RWPE2 (cell line): ENCODE measurements around the gene SCLY.

Experiments
- ATAC-seq: fragments of 200-7000 bp; cut with Tn5 transposase; 3 replicates; pipeline ENCODE4 v1.9.1; 2021; ENCODE audit warnings: low read depth
- DNase-seq: peaks from one replicate; pipeline ENCODE4 v3.0.0-alpha.2; 2020; ENCODE audit warnings: low spot score
- H3K27ac ChIP-seq: fragments of 450-650 bp; 2 replicates; pipeline ENCODE4 v1.5.1; 2017; ENCODE audit warnings: mild to moderate bottlenecking; ENCODE audit not compliant: poor library complexity, severe bottlenecking
- H3K27me3 ChIP-seq: fragments of 250-450 bp; sonication (Bioruptor Pico); 2 replicates; pipeline ENCODE4 v1.5.1; 2021; ENCODE audit warnings: mild to moderate bottlenecking, moderate library complexity; ENCODE audit not compliant: insufficient read depth, poor library complexity, severe bottlenecking
- H3K36me3 ChIP-seq: fragments of 250-450 bp; sonication (Bioruptor Pico); 2 replicates; pipeline ENCODE4 v1.5.1; 2020; ENCODE audit warnings: low read depth, mild to moderate bottlenecking, moderate library complexity
- H3K4me1 ChIP-seq: fragments of 250-450 bp; sonication (Bioruptor Pico); 2 replicates; pipeline ENCODE4 v1.5.1; 2021; ENCODE audit warnings: mild to moderate bottlenecking, moderate library complexity; ENCODE audit not compliant: insufficient read depth, poor library complexity, severe bottlenecking
- H3K4me3 ChIP-seq: fragments of 250-450 bp; sonication (Bioruptor Pico); 2 replicates; pipeline ENCODE4 v1.5.1; 2021; ENCODE audit warnings: mild to moderate bottlenecking, moderate library complexity; ENCODE audit not compliant: severe bottlenecking
- H3K9me3 ChIP-seq: fragments of 250-450 bp; sonication (Bioruptor Pico); 2 replicates; pipeline ENCODE4 v1.5.1; 2021; ENCODE audit warnings: mild to moderate bottlenecking, moderate library complexity; ENCODE audit not compliant: severe bottlenecking
- TF ChIP-seq, protein P1 (sequence below): fragments of 450-650 bp; IDR thresholded peaks from one replicate; pipeline ENCODE4 v1.5.1; 2017; ENCODE audit warnings: mild to moderate bottlenecking, moderate library complexity; ENCODE audit not compliant: poor library complexity, severe bottlenecking

SCLY gene

DNA sequence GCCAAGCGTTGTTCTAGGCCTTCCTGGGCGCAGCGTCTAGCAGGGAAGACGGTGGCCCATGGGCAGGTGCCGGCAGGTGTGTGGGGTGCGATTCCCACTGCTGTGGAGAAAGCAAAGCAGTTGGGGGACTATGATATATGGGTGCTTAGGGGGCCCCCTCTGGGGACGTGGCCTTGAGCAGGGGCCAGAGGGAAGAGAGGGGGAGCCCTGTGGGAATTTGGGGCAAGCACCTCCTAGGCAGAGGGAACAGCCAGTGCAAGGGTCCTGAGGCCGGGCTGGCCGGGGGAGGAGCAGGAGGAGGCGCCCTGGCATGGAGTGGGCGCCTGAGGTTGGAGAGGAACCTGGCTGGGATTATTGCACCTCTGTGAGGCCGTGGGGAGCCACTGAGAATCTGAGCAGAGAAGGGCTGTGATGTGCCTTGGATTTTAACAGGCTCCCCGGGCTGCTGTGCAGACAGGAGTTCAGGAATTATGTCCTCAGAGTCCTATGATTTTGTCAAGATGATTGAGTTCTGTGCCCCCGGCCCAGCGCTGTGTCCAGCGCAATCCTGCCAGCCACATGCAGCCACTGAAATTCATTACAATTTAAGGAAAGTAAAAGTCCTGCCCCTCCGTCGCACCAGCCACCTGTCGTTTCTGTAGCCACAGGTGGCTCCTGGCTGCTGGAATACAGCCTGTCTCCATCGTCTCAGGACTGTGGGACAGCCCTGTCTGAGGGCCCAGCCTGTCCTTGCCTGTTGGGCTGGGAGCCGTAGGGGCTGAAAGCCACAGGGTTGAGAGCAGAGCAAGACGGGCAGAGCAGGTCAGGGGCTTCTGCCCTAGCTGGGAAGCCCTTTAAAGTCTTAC, 68.6 kb downstream of the SCLY start:
- Histone ChIP-seq H3K27ac (no peak overlapping the region), H3K4me3 (no peak overlapping the region), H3K27me3 (no peaks in the 10 kb centered on the region), H3K9me3 (no peaks in the 10 kb centered on the region), H3K36me3 (no peaks in the 10 kb centered on the region), H3K4me1 (no peaks in the 10 kb centered on the region)
- ATAC-seq (no peak), DNase-seq (no peak)
- TF ChIP-seq, protein P1, sequence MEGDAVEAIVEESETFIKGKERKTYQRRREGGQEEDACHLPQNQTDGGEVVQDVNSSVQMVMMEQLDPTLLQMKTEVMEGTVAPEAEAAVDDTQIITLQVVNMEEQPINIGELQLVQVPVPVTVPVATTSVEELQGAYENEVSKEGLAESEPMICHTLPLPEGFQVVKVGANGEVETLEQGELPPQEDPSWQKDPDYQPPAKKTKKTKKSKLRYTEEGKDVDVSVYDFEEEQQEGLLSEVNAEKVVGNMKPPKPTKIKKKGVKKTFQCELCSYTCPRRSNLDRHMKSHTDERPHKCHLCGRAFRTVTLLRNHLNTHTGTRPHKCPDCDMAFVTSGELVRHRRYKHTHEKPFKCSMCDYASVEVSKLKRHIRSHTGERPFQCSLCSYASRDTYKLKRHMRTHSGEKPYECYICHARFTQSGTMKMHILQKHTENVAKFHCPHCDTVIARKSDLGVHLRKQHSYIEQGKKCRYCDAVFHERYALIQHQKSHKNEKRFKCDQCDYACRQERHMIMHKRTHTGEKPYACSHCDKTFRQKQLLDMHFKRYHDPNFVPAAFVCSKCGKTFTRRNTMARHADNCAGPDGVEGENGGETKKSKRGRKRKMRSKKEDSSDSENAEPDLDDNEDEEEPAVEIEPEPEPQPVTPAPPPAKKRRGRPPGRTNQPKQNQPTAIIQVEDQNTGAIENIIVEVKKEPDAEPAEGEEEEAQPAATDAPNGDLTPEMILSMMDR = no peak

DNA sequence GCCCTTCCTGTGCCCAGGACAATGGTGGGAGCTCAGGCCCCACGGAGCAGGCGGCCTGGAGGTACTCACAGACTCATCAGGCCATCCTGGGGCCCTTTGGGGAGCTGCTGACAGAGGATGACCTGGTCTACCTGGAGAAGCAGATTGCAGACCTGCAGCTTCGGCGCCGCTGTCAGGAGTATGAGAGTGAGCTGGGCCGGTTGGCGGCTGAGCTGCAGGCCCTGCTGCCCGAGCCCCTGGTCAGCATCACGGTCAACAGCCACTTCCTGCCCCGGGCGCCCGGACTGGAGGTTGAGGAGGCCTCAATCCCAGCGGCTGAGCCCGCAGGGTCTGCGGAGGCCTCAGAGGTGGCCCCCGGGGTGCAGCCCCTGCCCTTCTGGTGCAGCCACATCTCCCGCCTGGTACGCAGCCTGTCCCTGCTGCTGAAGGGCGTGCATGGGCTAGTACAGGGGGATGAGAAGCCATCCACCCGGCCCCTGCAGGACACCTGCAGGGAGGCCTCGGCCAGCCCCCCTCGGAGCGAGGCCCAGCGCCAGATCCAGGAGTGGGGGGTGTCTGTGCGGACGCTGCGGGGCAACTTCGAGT, 69.4 kb downstream of the SCLY start:
- no peaks in the 10 kb centered on the region for H3K9me3 ChIP-seq
- no peak for DNase-seq
- H3K27ac ChIP-seq = no peak overlapping the region
- no peak overlapping the region for H3K4me3 ChIP-seq
- H3K27me3 ChIP-seq = no peaks in the 10 kb centered on the region
- H3K4me1 ChIP-seq = no peaks in the 10 kb centered on the region
- no peak for ATAC-seq
- H3K36me3 ChIP-seq = no peaks in the 10 kb centered on the region
- TF ChIP-seq, protein P1 = no peak

DNA sequence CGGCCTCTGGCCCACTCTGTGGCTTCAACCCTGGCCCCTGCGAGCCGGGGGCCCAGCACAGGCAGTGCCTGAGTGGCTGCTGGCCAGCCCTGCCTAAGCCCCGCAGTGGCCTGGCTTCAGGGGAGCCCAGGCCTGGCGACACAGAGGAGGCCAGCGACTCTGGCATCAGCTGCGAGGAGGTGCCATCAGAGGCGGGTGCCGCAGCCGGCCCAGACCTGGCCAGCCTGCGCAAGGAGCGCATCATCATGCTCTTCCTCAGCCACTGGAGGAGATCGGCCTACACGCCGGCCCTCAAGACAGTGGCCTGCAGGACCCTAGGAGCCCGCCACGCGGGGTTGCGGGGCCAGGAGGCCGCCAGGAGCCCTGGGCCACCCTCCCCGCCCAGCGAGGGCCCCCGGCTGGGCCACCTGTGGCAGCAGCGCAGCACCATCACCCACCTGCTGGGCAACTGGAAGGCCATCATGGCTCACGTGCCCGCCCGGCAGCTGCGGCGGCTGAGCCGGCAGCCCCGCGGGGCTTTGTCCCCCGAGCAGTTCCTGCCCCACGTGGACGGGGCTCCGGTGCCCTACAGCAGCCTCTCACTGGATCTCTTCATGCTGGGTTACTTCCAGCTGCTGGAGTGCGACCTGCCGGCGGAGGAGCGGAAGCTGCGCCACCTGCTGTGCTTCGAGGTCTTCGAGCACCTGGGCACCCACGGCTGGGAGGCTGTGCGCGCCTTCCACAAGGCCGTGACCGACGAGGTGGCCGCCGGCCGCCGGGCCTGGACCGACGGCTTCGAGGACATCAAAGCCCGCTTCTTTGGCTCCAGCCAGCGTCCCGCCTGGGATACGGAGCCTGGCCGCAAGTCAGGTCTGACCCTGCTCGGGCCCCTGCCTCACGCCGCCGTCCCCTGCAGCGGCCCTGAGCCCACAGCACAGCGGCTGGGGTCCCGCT, 70.2 kb downstream of the SCLY start:
- DNase-seq (no peak), ATAC-seq (no peak)
- TF ChIP-seq, protein P1 = no peak
- H3K27me3 ChIP-seq = no peaks in the 10 kb centered on the region
- no peaks in the 10 kb centered on the region for H3K4me1 ChIP-seq
- no peaks in the 10 kb centered on the region for H3K9me3 ChIP-seq
- no peak overlapping the region for H3K27ac ChIP-seq
- no peaks in the 10 kb centered on the region for H3K36me3 ChIP-seq
- H3K4me3 ChIP-seq = no peak overlapping the region

- ATAC-seq = no peak
- Histone ChIP-seq H3K9me3 (no peaks in the 10 kb centered on the region), H3K27ac (no peak overlapping the region), H3K4me3 (no peak overlapping the region), H3K4me1 (no peaks in the 10 kb centered on the region), H3K27me3 (no peaks in the 10 kb centered on the region), H3K36me3 (no peaks in the 10 kb centered on the region)
- TF ChIP-seq, protein P1 = no peak
- no peak for DNase-seq
Measured at GRCh38 chr2:238131761-238132462, 71.1 kb downstream of the SCLY start.
